H9 (cell line): ENCODE results near the gene CINP. TPM values are rescaled to one million over a fixed set of nuclear protein-coding genes. Genes with fewer than 3 reads are reported as not detected.
A peak's percentile ranks its signal among the peaks of the same experiment; 100 is the strongest.

Experiments used
- DNase-seq: peaks from one replicate; pipeline ENCODE4 v3.0.0-alpha.2; 2017
- H2AFZ ChIP-seq: one replicate; pipeline ENCODE4 v1.6.1; 2013; ENCODE audit warnings: mild to moderate bottlenecking, low read length, control low read depth, moderate library complexity
- H2AK5ac ChIP-seq: 2 replicates; pipeline ENCODE4 v1.6.1; 2013; ENCODE audit warnings: low read length, control low read depth, mixed read lengths; ENCODE audit not compliant: insufficient read length
- H2BK120ac ChIP-seq: one replicate; pipeline ENCODE4 v1.6.1; 2013; ENCODE audit warnings: low read depth, mild to moderate bottlenecking, low read length, control low read depth, inconsistent platforms; ENCODE audit not compliant: poor library complexity, severe bottlenecking
- H2BK12ac ChIP-seq: 2 replicates; pipeline ENCODE4 v1.6.1; 2013; ENCODE audit warnings: low read length, control low read depth, mixed read lengths, low read depth; ENCODE audit not compliant: insufficient read length
- H2BK15ac ChIP-seq: 2 replicates; pipeline ENCODE4 v1.6.1; 2013; ENCODE audit warnings: low read depth, low read length, control low read depth
- H2BK20ac ChIP-seq: one replicate; pipeline ENCODE4 v1.6.1; 2013; ENCODE audit warnings: low read depth, mild to moderate bottlenecking, low read length, control low read depth, inconsistent platforms; ENCODE audit not compliant: poor library complexity, severe bottlenecking
- H2BK5ac ChIP-seq: 2 replicates; pipeline ENCODE4 v1.6.1; 2013; ENCODE audit warnings: low read length, control low read depth, mixed read lengths; ENCODE audit not compliant: insufficient read length
- H3K14ac ChIP-seq: 2 replicates; pipeline ENCODE4 v1.6.1; 2013; ENCODE audit warnings: low read length, control low read depth; ENCODE audit not compliant: insufficient read depth
- H3K18ac ChIP-seq: 2 replicates; pipeline ENCODE4 v1.6.1; 2013; ENCODE audit warnings: low read depth, mild to moderate bottlenecking, mixed read lengths, low read length, control low read depth; ENCODE audit not compliant: insufficient read length
- H3K23ac ChIP-seq: 2 replicates; pipeline ENCODE4 v1.6.1; 2013; ENCODE audit warnings: low read length, control low read depth, mixed read lengths, low read depth; ENCODE audit not compliant: insufficient read length
- H3K23me2 ChIP-seq: 2 replicates; pipeline ENCODE4 v1.6.1; 2013; ENCODE audit warnings: low read depth, mild to moderate bottlenecking, mixed read lengths, low read length, control low read depth; ENCODE audit not compliant: insufficient read length, poor library complexity, severe bottlenecking
- H3K27ac ChIP-seq: 2 replicates; pipeline ENCODE4 v1.5.1; 2013; ENCODE audit warnings: low read length, control low read depth, mixed read lengths, low read depth; ENCODE audit not compliant: insufficient read length
- H3K27me3 ChIP-seq: 2 replicates; pipeline ENCODE4 v1.6.1; 2013; ENCODE audit warnings: low read length, control low read depth, inconsistent platforms; ENCODE audit not compliant: insufficient read depth
- H3K4ac ChIP-seq: 2 replicates; pipeline ENCODE4 v1.6.1; 2013; ENCODE audit warnings: low read depth, mild to moderate bottlenecking, control low read depth, inconsistent platforms, low read length, moderate library complexity
- H3K4me1 ChIP-seq: 2 replicates; pipeline ENCODE4 v1.6.1; 2013; ENCODE audit warnings: low read length, control low read depth, inconsistent platforms; ENCODE audit not compliant: insufficient read depth
- H3K4me2 ChIP-seq: 2 replicates; pipeline ENCODE4 v1.6.1; 2013; ENCODE audit warnings: low read length, control low read depth, mixed read lengths; ENCODE audit not compliant: insufficient read length, insufficient read depth
- H3K56ac ChIP-seq: 2 replicates; pipeline ENCODE4 v1.6.1; 2013; ENCODE audit warnings: low read depth, mild to moderate bottlenecking, mixed read lengths, low read length, control low read depth; ENCODE audit not compliant: insufficient read length
- H3K79me1 ChIP-seq: 2 replicates; pipeline ENCODE4 v1.6.1; 2013; ENCODE audit warnings: low read depth, mild to moderate bottlenecking, moderate library complexity, low read length, control low read depth, inconsistent platforms; ENCODE audit not compliant: insufficient read depth, poor library complexity, severe bottlenecking
- H3K79me2 ChIP-seq: 2 replicates; pipeline ENCODE4 v1.6.1; 2013; ENCODE audit warnings: low read length, control low read depth, inconsistent platforms; ENCODE audit not compliant: insufficient read depth
- H3K9ac ChIP-seq: 2 replicates; pipeline ENCODE4 v1.6.1; 2013; ENCODE audit warnings: low read length, control low read depth, mixed read lengths; ENCODE audit not compliant: insufficient read length; ENCODE audit errors: extremely low read depth
- H3K9me3 ChIP-seq: one replicate; pipeline ENCODE4 v1.6.1; 2013; ENCODE audit warnings: low read depth, low read length, inconsistent platforms; ENCODE audit not compliant: control insufficient read depth
- H3T11ph ChIP-seq: one replicate; pipeline ENCODE4 v1.6.1; 2013; ENCODE audit warnings: mild to moderate bottlenecking, low read length, control low read depth, inconsistent platforms
- H4K20me1 ChIP-seq: one replicate; pipeline ENCODE4 v1.6.1; 2013; ENCODE audit not compliant: control insufficient read depth, insufficient read length, insufficient read depth
- H4K5ac ChIP-seq: 2 replicates; pipeline ENCODE4 v1.6.1; 2013; ENCODE audit warnings: low read depth, mild to moderate bottlenecking, mixed read lengths, low read length, control low read depth; ENCODE audit not compliant: insufficient read length
- H4K8ac ChIP-seq: replicated peaks from 2 replicates; pipeline ENCODE4 v1.6.1; 2013; ENCODE audit warnings: low read length, control low read depth, mixed read lengths, low read depth; ENCODE audit not compliant: insufficient read length
- H4K91ac ChIP-seq: 2 replicates; pipeline ENCODE4 v1.6.1; 2013; ENCODE audit warnings: low read depth, mild to moderate bottlenecking, moderate library complexity, mixed read lengths, low read length, control low read depth; ENCODE audit not compliant: insufficient read length
- H3K27ac Mint-ChIP-seq, 3 experiments: 2 replicates in 2 of 3; 3 replicates in 1 of 3; pipeline ENCODE4 v1.8.0; 2020 to 2021; ENCODE audit warnings: mixed read lengths in 3 of 3, mild to moderate bottlenecking in 1 of 3, moderate library complexity in 1 of 3
- H3K27me3 Mint-ChIP-seq: 2 replicates; pipeline ENCODE4 v1.8.0; 2021; ENCODE audit warnings: low read depth, mild to moderate bottlenecking, moderate library complexity, mixed read lengths
- H3K36me3 Mint-ChIP-seq, 3 experiments: 2 replicates in 2 of 3; 3 replicates in 1 of 3; pipeline ENCODE4 v1.8.0; 2020 to 2021; ENCODE audit warnings: low read depth in 3 of 3, mixed read lengths in 3 of 3; ENCODE audit not compliant: insufficient read depth in 1 of 3
- H3K4me1 Mint-ChIP-seq, 2 experiments: 2 replicates each; pipeline ENCODE4 v1.8.0; 2020; ENCODE audit warnings: mixed read lengths in 2 of 2
- H3K4me3 Mint-ChIP-seq, 2 experiments: 2 replicates in 1 of 2; 3 replicates in 1 of 2; pipeline ENCODE4 v1.8.0; 2020 to 2021; ENCODE audit warnings: mild to moderate bottlenecking in 2 of 2, mixed read lengths in 2 of 2, moderate library complexity in 1 of 2
- H3K9me3 Mint-ChIP-seq, 2 experiments: 2 replicates in 1 of 2; 3 replicates in 1 of 2; pipeline ENCODE4 v1.8.0; 2020; ENCODE audit warnings: mild to moderate bottlenecking in 2 of 2, mixed read lengths in 2 of 2, moderate library complexity in 1 of 2
- CTCF ChIP-seq: fragments of 200-600 bp; sonication (generic); conservative IDR thresholded peaks from 3 replicates; pipeline ENCODE4 v1.8.0; 2021; ENCODE audit warnings: antibody characterized with exemption, mild to moderate bottlenecking
- WGBS: extraction: QIAGEN DNeasy Blood & Tissue Kit; methylation state at CpG from one replicate; pipeline ENCODE4 v1.1.7; 2013; ENCODE audit warnings: missing lambda C conversion rate, low lambda C conversion rate, mixed read lengths; ENCODE audit not compliant: insufficient read length; ENCODE audit errors: extremely low coverage; 5-methylcytosine and 5-hydroxymethylcytosine counted together
- total RNA-seq: library from RNA; stranded (reverse); gene quantifications from 2 replicates; pipeline ENCODE4 v1.2.1, GENCODE V29; 2021

The CINP gene
- total RNA-seq, 1 experiment from 2014 or later = 39.5 TPM

GRCh38 chr14:102316338-102316742 lies 46.4 kb downstream of the CINP start:
- H3K18ac ChIP-seq = no peak overlapping the region
- H3K27me3 ChIP-seq = no peaks in the 10 kb centered on the region; the same call in 1 of the 2 replicates
- WGBS = no CpG with 5 or more reads among the region's 10 CpGs
- H3K79me1 ChIP-seq = no peaks in the 10 kb centered on the region
- H3K27ac Mint-ChIP-seq = peak overlapping the region; percentile 61 to 92 (median 83); a peak in 4 of 7 replicates
- H2AK5ac ChIP-seq = no peak overlapping the region
- H3K27me3 Mint-ChIP-seq = peaks cover 35% of the 10 kb centered on the region
- no peak overlapping the region for H4K8ac ChIP-seq
- peak overlapping the region; percentile 8 for H3K9ac ChIP-seq
- no peaks in the 10 kb centered on the region; a peak in 1 of 5 replicates for H3K9me3 Mint-ChIP-seq
- H2BK120ac ChIP-seq = no peak overlapping the region
- H2AFZ ChIP-seq = peak overlapping the region; percentile 10
- no peak overlapping the region for H2BK20ac ChIP-seq
- H3K36me3 Mint-ChIP-seq = no peaks in the 10 kb centered on the region; a peak in 1 of 7 replicates
- H3K23me2 ChIP-seq = peaks cover 21% of the 10 kb centered on the region
- no peak overlapping the region for H3K4ac ChIP-seq
- no peak overlapping the region for H2BK12ac ChIP-seq
- H3K79me2 ChIP-seq = no peaks in the 10 kb centered on the region
- H3K4me3 Mint-ChIP-seq = peak overlapping the region; percentile 88 to 94
- no peaks in the 10 kb centered on the region for H3K9me3 ChIP-seq
- no peak overlapping the region for H3K27ac ChIP-seq
- H2BK5ac ChIP-seq = no peak overlapping the region
- H2BK15ac ChIP-seq = no peak overlapping the region
- peak overlapping the region; percentile 34 for H3K4me2 ChIP-seq
- H3K14ac ChIP-seq = no peak overlapping the region
- no peak overlapping the region for H3K23ac ChIP-seq
- peaks cover 39 to 43% of the 10 kb centered on the region in 2 experiments for H3K4me1 Mint-ChIP-seq
- no peak overlapping the region for H3T11ph ChIP-seq
- H3K56ac ChIP-seq = no peak overlapping the region
- no peak overlapping the region for H4K91ac ChIP-seq
- DNase-seq = no peak
- H4K20me1 ChIP-seq = no peaks in the 10 kb centered on the region
- TF ChIP-seq CTCF = no peak
- no peak overlapping the region for H4K5ac ChIP-seq
- no peaks in the 10 kb centered on the region; the same call in 1 of the 2 replicates for H3K4me1 ChIP-seq
